Right renal pelvis (tissue), 4 donors: Measurements from ENCODE around the gene AMY2A. TPM values are rescaled to one million over a fixed set of nuclear protein-coding genes. Genes with fewer than 3 reads are reported as not detected.
"Not testable (repeated sequence)": the region's sequence is repeated elsewhere in the genome, so short reads cannot be mapped to it uniquely, and the experiment has no call there.

Source experiments
- DNase-seq, 4 donors: peaks; one replicate each; pipeline ENCODE4 v3.0.0-alpha.2; 2013; ENCODE audit warnings: low read depth in 4 of 4, low spot score in 3 of 4, missing footprints in 1 of 4
- polyA plus RNA-seq, 4 donors: library from polyadenylated mRNA; unstranded; fragments of 120-200 nt; gene quantifications; one replicate each; pipeline ENCODE4 v1.2.1, GENCODE V29; 2013; ENCODE audit not compliant: insufficient read length in 4 of 4

Gene AMY2A
- under 1 TPM in 2 of 4 donors, not detected in 2; 0.15 to 0.22 TPM for polyA plus RNA-seq

- DNase-seq, result not testable (repeated sequence)
These were observed at the start of gene AMY2A for GRCh38 chr1:103616994-103617477. Gene AMY2A, plus strand, starts transcription at chr1:103617427. Its CDS starts 14 bp downstream, at chr1:103617441.

DNA sequence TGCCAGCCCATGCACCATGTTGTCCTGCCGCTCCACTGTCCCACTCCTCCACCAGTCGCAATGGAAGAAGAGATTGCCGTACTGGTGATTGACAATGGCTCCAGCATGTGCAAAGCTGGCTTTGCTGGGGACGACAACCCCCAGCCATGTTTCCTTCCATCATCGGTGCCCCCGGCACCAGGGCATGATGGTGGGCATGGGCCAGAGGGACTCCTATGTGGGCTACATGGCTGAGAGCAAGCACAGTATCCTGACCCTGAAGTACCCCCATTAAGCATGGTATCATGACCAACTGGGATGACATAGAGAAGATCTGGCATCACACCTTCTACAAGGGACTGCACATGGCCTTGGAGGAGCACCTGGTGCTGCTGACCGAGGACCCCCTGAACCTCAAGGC is 47.7 kb upstream of the AMY2A start:
- no peak for DNase-seq

DNA sequence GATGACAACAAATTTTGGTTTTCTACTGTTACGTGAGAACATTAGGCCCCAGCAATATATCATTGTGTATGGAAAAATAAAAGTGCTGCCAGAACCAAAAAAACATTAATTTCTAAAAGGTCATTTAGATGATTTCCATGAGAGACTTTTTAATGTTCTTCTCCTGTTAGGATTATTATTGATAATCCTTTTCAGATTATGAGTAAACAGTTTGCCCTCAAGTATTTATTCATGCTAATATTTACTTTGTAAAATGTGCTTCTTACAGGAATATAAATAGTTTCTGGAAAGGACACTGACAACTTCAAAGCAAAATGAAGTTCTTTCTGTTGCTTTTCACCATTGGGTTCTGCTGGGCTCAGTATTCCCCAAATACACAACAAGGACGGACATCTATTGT is 45.9 kb upstream of the AMY2A start, which contains the start of gene AMY2B:
Gene AMY2B (plus strand): TSS at position 301 of the 400 bp plus-strand sequence. CDS start 14 bp downstream, at position 315.
- DNase-seq, result not testable (repeated sequence)

- DNase-seq, result no peak
These were observed 41.2 kb upstream of the AMY2A start for GRCh38 chr1:103576065-103576464.

GRCh38 chr1:103576784-103577183 is 40.4 kb upstream of the AMY2A start:
- DNase-seq, result not testable (repeated sequence)

DNA sequence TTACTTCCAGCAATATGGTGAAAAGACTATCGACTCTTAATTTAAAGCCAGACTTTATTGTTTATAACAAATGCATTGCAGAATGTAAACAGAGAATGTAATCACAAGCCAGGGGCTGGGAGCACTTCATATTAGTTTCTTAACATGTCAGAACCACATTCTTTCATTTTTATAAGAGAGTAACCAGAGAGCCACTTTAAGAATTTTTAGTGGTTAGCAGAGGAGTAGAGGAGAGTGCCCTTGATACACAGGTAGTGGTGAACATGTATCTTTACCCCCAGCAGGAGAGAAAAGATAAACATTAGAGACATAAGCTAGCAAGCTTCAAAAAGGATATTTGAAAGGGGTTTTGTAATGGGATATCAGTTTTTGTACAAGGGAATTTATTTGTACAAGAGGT is 34.8 kb upstream of the AMY2A start:
- DNase-seq, result no peak

DNA sequence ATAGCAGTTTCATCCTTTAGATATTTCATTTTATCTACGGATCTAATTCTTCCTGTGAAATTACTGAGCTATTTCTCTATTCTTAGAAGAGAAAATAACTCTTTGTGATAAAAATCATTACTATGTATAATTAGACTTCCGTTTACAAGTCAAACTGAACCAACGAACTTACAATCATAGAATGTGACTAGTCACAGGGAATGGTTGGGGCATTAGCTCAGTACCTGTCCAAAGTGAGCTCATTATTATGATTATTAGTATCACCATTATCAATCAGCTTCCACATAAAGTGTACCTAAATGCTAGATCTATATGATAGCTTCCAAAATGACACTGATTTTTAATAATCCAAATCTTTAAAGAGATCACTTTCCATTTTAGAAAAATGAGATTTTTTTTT is 33.3 kb upstream of the AMY2A start:
- no peak for DNase-seq

GRCh38 chr1:103584537-103584936 is 32.7 kb upstream of the AMY2A start:
- DNase-seq, result no peak

- not testable (repeated sequence) for DNase-seq
These were observed 14.5 kb upstream of the AMY2A start for GRCh38 chr1:103602740-103603139.

- DNase-seq, result no peak
These were observed 865 bp upstream of the AMY2A start for GRCh38 chr1:103616362-103616761.

- not testable (repeated sequence) for DNase-seq
These were observed 10.2 kb downstream of the AMY2A start for GRCh38 chr1:103627436-103627835.

DNA sequence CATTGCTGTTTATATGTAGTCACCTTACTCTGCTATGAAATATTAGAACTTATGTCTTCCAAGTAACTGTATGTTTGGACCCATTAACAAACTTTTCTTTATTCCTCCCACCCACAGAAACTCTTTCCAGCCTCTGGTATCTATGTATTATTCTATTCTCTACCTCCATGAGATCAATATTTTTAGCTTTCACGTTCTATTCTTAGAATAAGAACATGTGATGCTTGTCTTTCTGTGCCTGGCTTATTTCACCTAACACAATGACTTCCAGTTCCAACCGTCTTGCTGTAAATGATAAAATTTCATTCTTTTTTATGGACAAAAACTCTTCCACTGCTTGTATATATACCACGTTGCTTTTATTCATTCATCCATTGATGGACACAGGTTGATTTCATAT is 24.0 kb downstream of the AMY2A start:
- DNase-seq, result not testable (repeated sequence)

DNA sequence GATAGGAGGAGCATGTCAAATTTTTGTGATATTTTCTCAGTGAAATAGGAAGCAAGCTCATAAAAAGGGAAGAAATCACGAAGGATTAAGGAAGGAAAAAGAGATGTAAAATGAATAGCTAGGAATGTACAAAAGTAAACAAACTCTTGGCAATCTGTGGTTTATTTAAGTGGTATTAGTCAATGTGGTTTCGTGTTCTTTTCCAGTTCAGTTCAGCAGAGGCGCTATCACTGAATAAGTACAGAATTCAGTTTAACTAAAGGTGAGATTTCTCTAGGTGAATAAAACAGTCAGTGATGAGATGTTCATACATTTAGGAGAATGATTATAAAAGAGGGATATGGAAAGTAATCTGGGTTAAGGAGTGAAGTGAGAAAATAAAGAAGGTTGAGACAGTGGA is 26.7 kb downstream of the AMY2A start:
- DNase-seq, result not testable (repeated sequence)

DNA sequence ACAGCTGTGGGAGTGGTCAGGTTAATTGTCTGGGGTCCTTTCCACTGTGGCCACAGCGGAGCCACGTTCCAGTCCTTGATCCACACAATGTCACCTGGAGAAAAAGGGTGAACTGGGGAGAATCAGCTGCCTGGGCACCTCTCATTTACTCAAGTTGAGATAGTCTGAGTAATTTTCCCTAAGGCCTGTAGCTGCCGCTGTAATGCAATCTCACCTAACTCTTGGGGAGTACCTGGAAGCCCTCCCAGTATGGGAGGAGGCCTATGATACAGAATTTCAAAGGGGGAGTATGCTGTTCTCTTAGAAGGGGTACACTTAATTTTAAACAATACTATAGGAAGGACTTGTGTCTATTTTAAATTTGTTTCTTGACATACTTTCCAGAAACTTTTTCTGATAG is 33.1 kb downstream of the AMY2A start:
- not testable (repeated sequence) for DNase-seq

DNA sequence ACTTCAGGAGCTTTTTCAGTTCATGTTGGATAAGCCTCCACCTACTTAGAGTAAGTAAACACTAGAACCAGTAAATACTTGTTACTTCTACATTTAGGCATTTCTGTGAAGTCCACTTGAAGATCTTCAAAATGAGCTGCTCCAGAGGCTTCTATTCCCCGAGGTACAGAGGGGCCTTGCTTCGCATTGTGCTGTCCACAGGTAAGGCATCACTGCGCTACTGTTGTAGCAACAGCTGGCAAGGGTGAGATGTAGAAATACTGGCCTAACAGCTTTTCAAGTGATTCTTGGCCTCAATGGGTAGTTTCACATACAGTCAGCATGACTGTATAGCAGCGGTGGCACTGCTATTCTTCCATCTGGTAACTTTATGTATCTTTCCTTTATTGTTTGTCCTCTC is 33.7 kb downstream of the AMY2A start:
- DNase-seq, result not testable (repeated sequence)

DNA sequence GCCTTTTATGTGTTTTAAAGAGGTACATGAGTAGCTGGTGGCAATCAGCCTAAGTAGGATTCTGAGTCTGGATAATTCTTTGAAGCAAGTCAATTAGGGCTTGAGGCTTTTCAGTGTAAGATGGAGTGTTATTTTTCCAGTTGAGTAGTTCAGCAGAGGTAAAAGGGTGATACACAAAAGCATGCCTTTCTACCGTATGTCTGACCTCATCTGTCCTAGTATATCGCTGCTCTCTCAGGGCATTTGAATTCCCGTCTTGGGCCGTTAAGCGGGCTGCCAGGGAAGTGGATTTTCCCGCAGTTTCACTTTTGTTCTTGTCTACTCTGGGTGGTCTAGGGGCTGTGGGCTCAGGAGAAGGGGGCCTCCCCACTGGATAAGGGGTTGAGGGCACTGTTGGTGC is 36.9 kb downstream of the AMY2A start:
- DNase-seq, result not testable (repeated sequence)

- DNase-seq, result not testable (repeated sequence)
These were observed 38.2 kb downstream of the AMY2A start, which contains the start of gene AMY1A for GRCh38 chr1:103655460-103655859. Gene AMY1A, plus strand, starts transcription at chr1:103655760. Its CDS starts 571 bp downstream, at chr1:103656331.

Other genes starting within 250 kb of the AMY2A start
- gene RNPC3, start 91.7 kb upstream of the AMY2A start, polyA plus RNA-seq, result 10 to 100 TPM; 37.8 to 56.9 (median 46.7) TPM
- 10 to 100 TPM; 25.6 to 49.2 (median 30.4) TPM for gene AMY2B, start 45.8 kb upstream of the AMY2A start, polyA plus RNA-seq
- under 1 TPM in 1 of 4 donors, not detected in 3; 0.26 TPM for gene AMY1A, start 38.3 kb downstream of the AMY2A start, polyA plus RNA-seq
- gene AMY1B, start 78.8 kb downstream of the AMY2A start, polyA plus RNA-seq, result under 1 TPM in 1 of 4 donors, not detected in 3; 0.42 TPM
- gene AMY1C, start 132.5 kb downstream of the AMY2A start, polyA plus RNA-seq, result not detected